Retinal pigment epithelial cell (primary cell): ENCODE results near the gene NAGLU.
A peak's percentile ranks its signal among the peaks of the same experiment; 100 is the strongest.

Experiments used
- DNase-seq: peaks from one replicate; pipeline ENCODE4 v3.0.0-alpha.2; 2010; ENCODE audit warnings: low read depth
- H3K4me3 ChIP-seq: 2 replicates; pipeline ENCODE4 v1.5.1; 2011; ENCODE audit warnings: mild to moderate bottlenecking, low read length, control low read depth, moderate library complexity
- TF ChIP-seq, protein P1 (sequence below): conservative IDR thresholded peaks from 2 replicates; pipeline ENCODE4 v1.5.1; 2011; ENCODE audit warnings: low read depth, low read length, control low read depth, inconsistent platforms

Gene NAGLU

DNA sequence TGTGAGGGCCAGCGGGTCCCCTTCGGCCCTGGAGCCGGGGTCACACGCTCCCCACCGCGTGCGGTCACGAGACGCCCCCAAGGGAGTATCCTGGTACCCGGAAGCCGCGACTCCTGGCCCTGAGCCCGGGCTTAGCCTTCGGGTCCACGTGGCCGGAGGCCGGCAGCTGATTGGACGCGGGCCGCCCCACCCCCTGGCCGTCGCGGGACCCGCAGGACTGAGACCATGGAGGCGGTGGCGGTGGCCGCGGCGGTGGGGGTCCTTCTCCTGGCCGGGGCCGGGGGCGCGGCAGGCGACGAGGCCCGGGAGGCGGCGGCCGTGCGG is at the start of gene NAGLU:
Gene NAGLU, plus strand, starts transcription at position 194 of the 324 bp plus-strand sequence. Its CDS starts 32 bp downstream, at position 226.
- no peak for DNase-seq
- TF ChIP-seq, protein P1, sequence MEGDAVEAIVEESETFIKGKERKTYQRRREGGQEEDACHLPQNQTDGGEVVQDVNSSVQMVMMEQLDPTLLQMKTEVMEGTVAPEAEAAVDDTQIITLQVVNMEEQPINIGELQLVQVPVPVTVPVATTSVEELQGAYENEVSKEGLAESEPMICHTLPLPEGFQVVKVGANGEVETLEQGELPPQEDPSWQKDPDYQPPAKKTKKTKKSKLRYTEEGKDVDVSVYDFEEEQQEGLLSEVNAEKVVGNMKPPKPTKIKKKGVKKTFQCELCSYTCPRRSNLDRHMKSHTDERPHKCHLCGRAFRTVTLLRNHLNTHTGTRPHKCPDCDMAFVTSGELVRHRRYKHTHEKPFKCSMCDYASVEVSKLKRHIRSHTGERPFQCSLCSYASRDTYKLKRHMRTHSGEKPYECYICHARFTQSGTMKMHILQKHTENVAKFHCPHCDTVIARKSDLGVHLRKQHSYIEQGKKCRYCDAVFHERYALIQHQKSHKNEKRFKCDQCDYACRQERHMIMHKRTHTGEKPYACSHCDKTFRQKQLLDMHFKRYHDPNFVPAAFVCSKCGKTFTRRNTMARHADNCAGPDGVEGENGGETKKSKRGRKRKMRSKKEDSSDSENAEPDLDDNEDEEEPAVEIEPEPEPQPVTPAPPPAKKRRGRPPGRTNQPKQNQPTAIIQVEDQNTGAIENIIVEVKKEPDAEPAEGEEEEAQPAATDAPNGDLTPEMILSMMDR, result no peak
- peak within 1 kb of the TSS; percentile 74 for H3K4me3 ChIP-seq

DNA sequence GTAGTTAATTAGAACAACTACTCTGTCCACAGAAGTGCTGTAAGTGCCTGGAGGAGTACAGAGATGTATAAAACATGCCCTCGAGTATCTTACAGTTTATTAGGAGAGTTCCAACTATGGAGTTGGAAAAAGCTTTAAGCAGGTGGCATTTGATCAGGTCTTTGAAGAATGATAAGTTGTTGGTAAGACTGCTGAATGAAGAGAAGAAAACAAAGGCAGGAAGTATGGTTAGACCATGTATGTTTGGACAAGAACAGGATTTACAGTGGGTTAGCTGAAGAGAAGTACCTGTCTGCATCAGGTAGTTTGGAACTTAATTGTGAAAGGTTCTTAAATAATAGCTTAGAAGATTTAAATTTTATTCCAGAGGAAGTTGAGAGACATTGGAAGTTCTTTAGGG is 48.0 kb upstream of the NAGLU start:
- DNase-seq, result no peak
- TF ChIP-seq, protein P1, result no peak
- H3K4me3 ChIP-seq, result no peak overlapping the region

DNA sequence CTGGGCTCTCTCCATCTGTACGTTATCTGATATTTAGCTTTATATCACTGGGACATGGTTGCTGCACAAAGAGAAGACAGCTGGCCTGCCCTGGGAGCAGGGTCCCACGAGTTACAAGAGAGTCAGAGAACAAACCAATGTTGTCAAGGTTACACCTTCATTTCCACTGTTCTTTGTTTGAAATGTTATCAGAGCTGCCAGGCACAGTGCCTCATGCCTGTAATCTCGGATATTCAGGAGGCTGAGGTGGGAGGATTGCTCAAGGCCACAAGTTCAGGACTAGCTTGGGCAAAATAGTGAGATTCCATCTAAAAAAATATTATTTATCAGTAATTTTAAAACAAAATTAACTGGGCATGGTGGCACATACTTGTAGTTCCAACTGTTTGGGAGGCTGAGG is 42.7 kb upstream of the NAGLU start:
- TF ChIP-seq, protein P1, result no peak
- no peak overlapping the region for H3K4me3 ChIP-seq
- no peak for DNase-seq

DNA sequence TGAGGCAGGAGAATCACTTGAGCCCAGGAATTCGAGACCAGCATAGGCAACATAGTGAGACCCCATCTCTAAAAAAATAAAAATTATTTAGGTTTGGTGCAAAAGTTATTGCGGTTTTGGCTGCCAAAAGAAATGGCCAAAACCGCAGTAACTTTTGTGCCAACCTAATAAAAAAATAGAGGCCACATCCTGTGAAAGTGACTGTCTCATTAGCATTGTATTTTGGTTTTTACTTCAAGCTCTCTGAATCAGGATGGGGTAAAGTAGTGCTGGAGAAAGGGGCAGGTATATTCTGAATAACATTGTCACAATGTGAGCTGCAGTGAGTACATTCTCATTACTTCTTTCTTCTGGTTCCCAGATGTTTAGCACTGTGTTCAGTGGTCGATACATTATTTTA is 41.4 kb upstream of the NAGLU start:
- DNase-seq, result no peak
- no peak overlapping the region for H3K4me3 ChIP-seq
- TF ChIP-seq, protein P1, result no peak

DNA sequence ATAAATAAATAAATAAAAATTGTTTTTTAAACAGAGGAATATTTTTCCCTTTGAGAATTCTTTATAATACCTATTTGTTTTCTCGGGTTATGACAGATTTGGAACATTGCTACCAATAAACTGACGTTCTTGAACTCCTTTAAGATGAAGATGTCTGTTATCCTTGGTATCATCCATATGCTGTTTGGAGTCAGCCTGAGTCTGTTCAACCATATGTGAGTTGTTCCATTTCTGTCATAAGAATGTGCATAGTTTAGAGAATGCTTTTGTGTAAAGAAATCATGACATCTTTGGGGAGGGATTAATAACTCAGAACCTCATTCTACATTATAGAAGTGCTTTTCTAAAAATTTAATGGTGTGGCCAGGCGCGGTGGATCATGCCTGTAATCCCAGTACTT is 37.2 kb upstream of the NAGLU start:
- H3K4me3 ChIP-seq, result no peak overlapping the region
- no peak for DNase-seq
- TF ChIP-seq, protein P1, result no peak

DNA sequence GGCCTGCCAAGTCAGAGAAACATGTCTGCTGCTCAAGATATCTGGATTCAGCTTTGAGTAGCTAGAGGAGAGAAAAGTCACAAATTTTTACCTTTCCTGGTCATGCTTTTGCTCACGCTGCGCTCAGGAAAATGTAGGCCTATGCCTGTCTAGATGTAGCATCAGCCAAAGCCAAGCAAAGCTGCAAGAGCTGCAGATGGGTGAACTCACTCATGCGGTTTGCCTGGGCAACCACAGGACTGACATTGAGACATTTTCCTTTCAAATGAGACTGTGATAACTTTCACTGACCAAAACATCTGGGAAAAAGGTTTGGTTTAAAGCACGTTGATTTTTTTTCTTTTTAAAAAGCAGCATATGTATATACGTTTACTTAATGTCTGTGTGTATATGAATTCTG is 34.0 kb upstream of the NAGLU start:
- H3K4me3 ChIP-seq, result no peak overlapping the region
- TF ChIP-seq, protein P1, result no peak
- DNase-seq, result no peak

DNA sequence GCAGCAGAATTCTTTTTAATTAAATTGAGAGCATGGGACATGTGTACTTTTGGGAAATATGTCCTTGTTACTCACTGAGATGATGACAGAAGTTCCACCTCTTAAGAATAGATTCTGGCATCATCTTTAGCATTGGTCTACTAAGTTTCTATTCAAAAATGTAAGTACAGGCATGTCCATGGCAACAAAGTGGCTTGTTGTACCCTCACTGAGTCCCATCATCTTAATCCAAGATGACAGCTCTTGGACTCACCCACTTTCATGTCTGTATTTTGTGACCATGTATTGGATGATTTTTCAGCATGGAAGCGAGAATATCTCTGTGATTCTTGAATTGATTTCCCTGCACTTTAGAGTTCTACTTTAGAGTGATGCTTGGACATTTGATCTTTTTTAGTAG is 33.1 kb upstream of the NAGLU start:
- no peak overlapping the region for H3K4me3 ChIP-seq
- no peak for DNase-seq
- TF ChIP-seq, protein P1, result no peak
